LoVo (cell line): ENCODE data around the gene ELFN2.
"Not testable (repeated sequence)": the region's sequence is repeated elsewhere in the genome, so short reads cannot be mapped to it uniquely, and the experiment has no call there.

ENCODE experiments used
- DNase-seq: peaks from one replicate; pipeline ENCODE4 v3.0.0-alpha.2; 2016; ENCODE audit warnings: low spot score

ELFN2 gene

DNA sequence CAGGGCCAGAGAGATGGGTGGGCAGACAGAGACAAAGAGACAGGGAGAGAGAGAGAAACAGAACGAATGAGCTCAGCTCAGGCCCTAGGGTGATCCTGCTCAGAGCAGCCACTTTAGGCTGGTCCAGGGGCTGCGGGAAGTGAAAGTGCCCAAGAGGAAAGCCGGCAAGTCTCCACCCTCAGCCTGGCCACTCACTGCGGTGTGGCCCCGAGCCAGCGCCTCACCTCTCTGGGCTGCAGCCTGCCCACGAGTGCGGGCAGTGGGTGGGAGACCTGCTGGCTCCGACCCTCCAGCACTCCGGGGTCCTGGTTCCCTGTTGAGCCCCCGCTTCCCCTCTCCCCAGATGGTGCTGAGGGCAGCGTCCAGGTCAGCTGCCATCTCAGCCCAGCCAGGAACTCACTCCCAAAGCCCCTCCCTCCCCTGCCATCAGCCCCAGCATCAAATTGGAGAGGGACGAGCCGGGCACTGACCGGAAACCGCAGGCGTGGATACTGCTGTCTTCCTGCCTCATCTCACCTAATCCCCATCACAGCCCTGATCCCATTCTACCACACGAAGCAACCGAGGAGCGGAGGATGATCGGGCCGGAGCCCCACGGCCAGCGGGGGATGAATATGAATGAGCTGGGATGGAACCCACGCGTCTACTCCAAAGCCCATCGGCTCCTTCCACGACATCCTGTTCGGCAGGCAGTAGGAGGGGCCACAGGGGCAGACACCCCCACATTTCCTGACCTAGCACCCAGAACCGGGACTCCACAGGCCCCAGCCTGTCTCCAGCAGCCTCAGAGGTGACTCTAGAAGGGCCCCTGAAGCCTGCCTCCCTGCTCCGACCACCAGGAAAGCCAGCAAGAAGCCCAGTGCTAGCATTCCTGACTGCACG lies 16.9 kb downstream of the ELFN2 start:
- DNase-seq = no peak

DNA sequence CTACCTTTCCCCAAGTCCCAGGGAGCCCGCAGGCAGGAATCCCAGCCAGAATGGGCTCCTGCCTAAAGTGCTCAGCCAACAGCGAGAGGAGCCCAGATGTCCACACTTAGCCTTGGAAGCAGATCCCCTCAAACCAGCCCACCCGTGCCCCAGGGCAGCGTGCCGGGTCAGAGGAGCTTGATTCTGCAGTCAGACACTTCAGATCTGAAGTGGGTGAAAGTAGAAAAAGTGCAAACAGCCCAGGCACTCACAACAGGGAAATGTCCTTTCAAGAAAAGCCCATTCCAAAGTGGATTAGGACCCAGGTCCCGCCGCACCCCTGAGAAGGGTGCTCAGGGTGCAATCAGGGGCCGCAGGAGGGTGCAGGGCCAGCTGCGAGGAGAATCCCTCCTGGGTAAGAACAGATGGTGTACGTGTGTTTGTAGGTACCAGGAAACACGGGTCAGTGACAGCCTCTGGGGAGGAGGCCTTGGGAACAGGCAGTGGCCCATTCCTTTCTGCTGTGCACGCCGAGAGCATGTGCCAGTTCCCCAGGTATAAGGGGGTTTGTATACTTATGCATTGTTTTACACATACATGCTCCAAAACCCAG lies 17.7 kb downstream of the ELFN2 start:
- DNase-seq = no peak

DNA sequence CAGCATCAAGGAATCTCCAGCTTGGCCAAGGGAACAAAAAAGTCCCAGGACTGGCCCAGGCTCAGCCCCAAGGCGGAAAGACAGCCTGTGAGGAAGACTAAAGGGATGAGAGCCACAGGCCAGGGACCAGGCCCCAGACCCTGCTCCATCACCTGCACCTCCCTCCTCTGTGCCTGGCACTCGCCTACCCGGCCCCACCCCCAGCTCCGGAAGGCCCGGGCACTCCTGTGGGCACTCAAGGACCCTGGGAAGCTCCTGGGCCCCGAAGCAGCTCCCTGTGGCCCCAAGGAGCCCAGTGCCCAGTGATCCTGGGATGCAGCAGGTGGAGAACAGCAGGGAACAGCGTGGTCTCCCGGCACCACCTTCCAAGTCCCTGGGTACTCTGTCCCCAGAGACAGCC lies 18.2 kb downstream of the ELFN2 start:
- no peak for DNase-seq

DNA sequence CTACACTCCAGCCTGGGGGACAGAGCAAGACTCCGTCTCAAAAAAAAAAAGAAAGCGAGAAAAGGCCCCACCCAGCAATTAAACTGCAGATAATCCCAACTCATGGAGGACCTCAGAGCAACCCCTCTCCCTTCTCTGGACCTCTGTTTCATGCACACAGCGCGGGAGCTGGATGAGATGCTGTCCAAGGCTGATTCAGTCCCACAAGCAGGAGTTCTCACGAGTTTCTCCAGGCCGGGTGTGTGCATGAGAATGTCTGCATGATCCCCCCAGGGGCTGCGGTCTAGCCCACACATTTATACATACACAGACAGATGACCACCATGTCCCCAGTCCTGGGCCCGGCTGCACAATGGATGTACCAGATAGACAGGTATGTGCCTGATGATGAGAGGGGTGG lies 19.4 kb downstream of the ELFN2 start:
- no peak for DNase-seq

DNA sequence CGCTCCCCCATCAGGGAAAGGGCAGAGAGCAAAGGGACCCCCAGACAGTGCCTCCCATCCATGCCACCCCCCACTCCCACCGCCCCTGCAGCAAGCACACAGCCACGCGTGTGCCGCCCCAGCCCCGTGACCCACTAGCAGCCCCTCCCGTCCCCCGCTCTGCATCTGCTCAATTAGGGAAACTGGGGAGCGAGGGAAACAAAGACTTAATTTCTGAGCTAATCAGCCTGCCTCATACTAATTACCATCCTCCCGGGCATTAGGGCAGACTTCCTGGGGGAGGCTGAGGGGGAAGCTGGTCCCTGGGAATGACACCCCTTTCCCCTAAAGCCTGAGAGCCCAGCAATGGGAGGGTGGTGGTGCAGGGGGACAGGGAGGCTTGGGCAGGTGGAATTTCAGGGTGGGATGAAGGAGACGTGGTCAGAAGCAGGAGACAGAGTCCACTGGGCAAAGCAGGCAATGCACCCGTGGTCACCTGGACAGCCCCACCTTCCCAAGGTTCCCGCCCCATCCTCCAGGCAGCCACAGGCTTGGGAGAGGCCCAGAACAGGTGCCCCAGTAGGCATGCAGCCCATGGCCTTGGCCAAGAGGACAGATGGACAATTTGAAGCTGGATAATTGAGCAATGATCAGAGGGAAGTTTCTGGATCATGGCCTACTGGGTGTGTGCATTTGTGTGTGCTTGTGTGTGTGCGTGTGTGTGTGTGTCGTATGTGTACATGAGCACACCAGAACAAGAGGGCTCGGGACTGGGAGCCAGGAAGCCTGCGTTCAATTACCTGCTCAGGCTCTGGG lies 20.6 kb downstream of the ELFN2 start:
- no peak for DNase-seq

DNA sequence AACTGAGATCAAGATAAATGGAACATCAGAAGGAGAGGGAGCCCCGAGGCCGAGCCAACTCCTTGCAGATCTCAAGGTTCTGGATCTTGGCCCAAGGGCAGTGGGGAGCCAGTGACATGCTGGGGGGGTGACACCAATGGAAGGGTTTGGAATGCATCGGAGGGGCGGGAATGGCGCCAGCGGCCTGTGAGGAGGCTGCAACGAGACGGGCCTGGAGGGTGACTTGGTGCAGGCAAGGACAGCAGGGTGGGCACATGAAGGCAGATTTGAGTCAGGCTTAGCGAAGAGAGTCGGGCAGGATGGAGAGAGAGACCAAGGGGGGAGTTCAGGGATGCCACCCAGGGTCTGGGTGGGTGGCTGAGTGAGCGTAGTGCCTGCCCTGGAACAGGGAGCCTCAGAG lies 23.2 kb downstream of the ELFN2 start:
- no peak for DNase-seq

DNA sequence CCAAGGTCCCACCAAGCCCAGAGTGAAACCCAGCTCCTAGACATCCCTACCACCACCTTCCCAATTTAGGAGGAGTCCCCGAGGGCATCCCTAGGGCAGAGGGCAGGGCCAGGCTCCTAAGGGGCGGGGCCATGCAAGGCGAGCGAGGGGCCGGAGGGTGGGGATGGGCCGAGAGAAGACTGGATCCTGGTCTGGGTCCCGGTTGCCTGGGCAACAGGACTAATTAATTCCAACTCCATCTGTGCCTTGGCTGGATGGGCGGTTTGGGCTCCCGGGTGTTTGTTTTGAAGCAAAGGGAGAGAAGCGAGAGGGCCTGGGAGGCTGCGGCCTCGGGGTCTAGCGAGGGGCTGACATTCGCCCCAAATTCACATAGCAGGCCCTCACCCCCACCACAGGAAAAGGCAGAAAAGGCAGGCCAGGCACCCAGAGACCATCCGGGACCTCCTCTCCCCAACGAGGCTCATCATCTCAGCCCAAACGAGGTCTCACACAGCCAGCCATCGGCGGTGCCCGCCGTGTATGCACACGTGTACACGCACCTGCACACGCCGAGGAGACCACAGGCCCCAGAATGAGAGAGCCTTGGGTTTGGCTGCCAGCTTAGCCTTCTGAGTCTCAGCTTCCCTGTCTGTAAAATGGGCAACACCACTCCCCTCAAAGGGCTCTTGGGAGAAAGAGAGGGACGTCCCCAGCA lies 23.9 kb downstream of the ELFN2 start:
- no peak for DNase-seq

DNA sequence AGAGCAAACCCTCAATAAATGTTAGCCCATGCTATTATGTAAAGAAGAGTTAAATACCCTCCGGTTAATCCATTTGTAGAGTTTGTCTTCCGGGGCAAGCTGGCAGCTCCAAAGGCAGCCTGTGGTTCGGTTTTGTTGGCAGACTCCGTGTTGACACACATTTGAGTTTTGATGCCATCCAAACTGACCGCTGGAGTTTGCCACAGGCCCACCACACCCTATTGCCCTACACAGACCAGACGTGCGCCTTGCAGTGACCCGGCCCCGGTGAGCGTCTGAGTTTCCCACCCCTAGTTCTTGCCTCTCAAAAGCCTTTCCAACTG lies 25.1 kb downstream of the ELFN2 start:
- no peak for DNase-seq

DNA sequence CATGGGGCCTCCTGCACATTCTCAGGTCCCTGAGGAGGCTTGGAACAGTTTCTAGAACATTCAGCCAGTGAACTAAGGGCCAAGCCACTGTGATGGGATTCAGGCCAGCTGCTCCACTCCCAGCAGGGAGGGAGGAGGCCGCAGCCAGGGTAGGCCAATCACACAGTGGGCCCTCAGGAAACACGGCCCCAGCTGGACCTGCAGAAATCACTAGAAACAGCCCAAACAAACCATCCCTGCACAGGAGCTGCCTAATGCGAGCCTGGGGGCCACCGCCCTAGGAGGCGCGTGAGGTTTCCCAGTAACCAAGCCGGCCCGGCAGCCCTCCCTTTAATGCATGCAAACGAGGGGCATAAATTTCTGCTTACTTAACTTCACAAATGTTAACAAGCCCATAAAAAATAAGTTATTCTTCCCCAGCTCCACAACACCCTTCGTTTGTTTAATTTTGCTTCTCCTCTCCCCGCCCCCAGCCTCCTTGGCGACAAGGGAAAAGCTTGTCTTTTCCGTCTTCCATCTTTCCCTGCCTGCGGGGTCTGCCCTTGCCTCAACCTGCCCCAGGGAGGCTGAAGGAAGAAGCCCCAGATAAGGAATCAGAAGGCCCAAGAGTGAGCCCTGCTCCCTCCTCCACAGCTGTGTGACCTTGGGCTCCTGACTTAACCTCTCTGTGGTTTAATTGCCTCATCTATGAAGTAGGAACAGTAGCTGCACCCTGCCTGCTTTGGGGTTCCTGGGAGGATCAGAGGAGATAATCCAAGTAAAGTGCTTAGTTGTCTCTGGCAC lies 25.7 kb downstream of the ELFN2 start:
- no peak for DNase-seq

DNA sequence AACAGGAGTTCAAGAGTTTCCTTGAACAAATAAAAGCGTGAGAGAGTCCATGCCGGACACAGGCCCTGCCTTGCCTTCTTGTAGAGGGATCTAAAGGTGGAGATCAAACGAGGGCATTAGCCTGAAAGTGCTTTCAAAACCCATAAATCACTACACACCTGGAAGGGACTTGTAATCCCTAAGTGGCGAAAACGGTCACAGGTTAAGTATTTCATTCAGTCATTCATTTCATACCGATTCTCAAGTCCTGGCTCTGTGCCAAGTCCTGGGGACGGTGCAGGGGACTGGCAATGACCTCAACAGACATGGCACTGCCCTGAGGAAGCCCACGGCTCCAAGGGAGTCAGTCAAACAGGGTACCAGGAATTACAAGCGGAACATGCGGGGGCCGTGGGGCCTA lies 26.6 kb downstream of the ELFN2 start:
- DNase-seq = peak; percentile 15

DNA sequence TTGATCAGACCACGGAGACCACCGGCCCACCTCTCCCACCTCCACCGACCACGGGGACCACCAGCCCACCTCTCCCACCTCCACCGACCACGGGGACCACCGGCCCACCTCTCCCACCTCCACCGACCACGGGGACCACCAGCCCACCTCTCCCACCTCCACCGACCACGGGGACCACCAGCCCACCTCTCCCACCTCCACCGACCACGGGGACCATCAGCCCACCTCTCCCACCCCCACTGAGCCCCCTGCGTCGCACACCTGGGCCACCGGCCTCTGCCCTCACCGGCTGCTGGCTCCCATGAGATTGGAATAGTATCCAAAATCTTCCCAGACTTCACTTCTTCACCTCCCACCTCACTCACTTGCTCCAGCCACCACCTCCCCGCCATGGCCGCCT lies 27.8 kb downstream of the ELFN2 start:
- not testable (repeated sequence) for DNase-seq

DNA sequence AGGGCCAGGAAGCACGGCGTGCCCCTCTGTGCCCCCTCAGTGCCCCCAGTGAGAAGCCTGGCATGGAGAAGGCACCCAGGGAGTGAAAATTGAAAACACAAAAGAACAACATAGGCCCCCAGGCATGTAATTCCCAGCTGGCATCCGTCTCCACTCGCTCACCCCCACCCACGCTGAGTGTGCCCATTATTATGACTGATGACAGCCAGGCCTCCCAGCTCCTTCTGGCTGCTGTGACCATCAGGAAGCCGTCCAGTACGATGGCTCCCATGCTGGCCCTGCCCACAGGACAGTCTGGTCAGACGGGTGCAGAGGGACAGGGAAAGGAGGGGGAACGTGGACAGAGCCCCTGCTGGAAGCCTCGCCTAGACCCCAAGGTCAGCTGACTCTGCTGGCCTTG lies 30.1 kb downstream of the ELFN2 start:
- DNase-seq = no peak

DNA sequence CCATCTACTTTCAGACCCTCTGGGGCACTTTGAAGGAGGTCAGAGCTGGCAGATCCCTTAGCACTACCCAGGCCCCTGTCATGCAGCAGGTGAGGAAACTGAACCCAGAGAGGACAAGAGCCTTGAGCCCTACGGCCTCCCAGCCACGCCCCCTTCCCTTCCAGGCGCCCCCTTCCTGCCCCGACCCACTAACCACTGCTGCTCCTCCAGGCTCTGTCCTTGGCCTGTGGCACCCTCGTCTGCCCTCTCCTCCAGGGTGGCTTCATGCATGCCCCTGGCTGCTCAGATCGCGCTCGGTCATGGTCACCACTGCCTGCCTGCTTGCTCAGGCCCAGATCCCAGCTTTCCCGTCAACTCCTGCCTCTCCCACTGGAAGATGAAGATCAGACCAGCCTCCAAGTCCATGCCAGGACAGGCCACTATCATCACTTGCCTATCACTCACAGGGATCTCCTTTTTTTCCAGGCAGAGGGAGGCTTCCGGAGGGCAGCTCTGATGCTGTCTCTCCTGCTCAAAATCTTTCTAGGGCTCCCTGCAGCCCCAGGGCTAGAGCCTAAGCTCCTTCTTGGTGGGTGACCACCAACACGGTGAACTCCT lies 30.7 kb downstream of the ELFN2 start:
- DNase-seq = no peak

DNA sequence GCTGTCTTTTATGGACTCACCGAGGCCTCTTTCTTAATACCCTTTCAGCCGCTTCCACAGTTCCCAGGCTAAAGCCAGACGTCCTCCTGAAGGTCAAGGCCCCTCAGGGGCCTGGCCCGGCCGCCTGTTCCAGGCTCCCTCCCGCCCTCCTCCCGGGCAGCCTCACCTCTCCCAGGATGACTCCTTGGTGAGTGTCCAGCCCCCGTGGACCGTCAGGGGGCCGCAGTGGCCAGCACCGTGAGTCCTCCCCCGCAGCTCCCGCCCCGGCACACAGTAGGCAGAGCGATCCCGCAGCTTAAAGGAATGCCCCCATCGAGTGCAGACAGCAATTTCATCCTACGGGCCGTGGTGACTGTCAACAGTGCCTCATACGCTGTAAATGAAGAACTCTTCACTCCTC lies 32.9 kb downstream of the ELFN2 start:
- DNase-seq = no peak

DNA sequence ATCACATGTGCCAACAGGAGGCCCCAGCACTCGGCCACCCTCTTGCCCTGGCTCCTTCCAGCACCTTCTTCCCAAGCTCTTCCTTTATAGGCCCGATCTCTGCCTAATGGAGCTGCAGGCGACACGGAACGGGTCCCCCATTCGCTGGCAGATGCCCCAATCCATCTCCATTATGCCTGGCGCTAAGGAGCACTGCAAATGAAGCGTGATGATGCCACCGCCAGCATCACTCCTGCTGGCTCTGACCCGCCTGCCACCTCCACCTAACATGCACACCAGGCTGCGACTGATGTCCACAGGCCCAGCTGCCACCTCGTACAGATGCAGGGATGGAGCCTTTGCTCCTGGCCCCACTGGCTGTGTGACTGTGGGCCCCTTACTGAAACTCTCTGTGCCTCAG lies 33.5 kb downstream of the ELFN2 start:
- DNase-seq = no peak

DNA sequence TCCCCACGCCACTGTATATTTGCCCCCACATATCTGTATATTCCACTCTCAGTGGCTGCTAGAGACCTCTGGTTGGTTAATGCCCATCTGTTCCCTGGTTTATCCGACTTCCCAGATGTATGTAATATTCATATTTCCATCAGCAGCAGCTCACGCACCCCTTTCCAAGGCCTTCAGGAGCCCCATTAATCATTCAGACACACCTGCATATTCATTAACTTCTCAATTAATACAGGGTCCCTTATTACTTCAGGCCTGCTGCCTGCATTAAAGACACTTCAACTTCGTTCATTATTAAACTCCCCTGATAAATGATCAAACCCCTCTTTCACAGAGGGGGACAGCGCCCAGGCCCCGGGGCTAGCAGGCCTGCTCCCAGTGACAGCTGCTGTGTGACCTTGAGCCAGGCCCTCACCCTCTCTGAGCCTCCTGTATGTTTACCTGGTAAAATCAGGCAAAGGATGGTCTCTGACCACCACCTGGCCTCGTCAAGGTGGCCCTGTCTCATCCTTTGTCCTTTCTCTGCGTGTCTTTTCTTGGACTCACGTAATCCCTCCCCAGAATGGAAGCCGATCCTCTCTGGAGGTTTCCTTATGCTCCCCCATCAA lies 34.5 kb downstream of the ELFN2 start:
- DNase-seq = no peak

DNA sequence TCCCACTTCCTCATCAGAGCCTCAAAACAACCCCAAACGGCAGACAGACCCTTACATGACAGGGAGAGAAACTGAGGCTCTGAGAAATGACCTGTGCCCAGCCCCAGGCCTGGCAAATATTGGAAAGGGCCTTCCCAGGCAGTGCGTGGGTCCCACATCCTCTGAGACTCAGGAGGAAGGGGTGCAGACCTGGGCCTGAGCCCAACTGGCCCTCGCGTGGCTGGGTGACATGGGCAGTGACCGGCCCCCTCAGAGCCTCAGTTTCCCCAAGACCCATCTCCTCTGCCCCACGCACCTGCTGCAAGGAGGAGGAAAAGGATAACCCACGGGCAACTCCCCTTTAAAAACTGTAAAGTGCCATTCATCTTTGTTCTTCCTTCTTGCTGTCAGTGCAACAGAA lies 35.6 kb downstream of the ELFN2 start:
- DNase-seq = no peak

DNA sequence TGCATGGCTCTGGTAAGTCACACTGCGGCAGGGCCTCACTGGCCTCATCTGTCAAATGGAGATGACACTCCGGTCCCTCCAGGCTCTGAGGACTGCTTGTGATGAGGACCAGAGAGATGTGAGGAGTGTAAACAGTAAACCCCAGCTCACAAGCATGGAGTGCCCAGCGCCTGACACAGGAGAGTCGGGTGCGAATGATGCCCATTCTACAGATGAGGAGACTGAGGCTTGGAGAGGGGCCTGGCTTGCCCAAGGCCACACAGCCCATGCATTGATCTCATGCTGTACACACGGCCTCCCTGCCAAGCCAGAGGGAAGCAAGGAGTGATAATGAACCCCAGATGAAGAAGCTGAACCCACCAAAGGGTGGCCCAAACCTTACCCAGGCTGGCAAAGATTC lies 37.2 kb downstream of the ELFN2 start:
- DNase-seq = no peak

DNA sequence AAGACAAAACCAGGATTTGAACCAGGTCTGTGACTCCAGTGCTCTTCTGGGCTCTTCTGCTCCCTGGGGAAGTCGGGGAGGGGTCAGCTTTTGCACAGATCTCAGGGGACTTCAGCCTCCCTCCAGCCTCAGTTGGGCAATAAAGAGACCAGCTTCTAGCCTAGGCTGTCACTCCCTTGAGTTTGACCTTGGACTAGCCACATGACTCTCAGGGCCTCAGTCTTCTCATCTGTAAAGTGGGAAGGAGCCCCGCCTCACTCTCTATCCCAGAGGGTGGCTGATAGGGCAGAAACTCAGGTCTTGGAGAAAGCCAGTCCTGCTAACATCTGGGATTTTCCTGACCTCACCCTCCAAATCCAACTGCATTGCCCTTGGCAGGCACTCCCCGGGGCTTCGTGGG lies 38.7 kb downstream of the ELFN2 start:
- no peak for DNase-seq

DNA sequence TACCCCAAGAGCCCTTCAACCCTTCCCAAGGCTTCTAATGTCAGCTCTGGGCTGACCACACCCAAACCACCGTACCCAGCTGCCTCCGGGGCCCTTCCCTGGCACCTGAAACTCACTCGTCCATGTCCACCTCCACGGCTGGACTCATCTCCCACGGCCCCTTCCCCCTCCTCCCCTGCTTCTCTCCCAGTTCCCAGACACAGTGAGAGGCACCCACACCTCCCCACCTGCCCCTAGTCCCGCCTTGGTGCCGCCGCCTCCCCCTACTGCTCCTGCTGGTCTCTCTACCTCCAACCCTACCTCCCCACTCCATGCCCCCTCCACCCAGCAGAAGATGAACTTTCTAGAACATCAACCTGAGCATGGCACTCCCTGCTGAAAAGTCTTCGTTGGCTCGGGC lies 39.5 kb downstream of the ELFN2 start:
- DNase-seq = no peak

DNA sequence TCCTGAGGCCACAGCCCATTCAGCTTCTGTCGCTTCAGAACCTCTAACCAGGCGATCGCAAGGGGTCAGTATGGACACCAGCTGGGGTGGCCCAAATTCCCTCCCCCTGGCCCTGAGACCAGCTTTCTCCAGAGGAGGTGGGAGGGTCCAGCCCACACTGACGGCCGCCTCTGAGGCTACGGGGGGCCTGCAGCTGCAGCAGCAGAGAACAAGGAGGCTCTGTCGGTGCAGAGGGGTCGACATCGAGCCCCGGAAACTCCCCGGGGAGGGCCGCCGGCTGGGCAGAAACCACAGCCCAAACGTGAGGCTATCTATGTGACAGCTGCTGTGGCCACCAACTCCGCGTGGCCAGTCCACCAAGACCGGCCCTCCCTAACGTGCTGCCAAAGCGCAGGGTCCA lies 40.8 kb downstream of the ELFN2 start:
- no peak for DNase-seq
